OCI-LY1 (cell line): ENCODE measurements around the gene SLC28A3.

Source experiments
- EZH2 ChIP-seq: fragments of 200-600 bp; sonication (generic), shearing (Covaris generic); IDR thresholded peaks from 2 replicates; pipeline ENCODE4 v1.8.0; 2017; ENCODE audit warnings: borderline replicate concordance, mixed run types, mild to moderate bottlenecking, antibody characterized with exemption, low read length, moderate library complexity, mixed read lengths
- TF ChIP-seq, protein P1 (sequence below): fragments of 200-600 bp; sonication (generic), shearing (Covaris generic); IDR thresholded peaks from 2 replicates; pipeline ENCODE4 v1.5.1; 2017; ENCODE audit warnings: mild to moderate bottlenecking, antibody characterized with exemption, low read length, moderate library complexity, mixed read lengths

DNA sequence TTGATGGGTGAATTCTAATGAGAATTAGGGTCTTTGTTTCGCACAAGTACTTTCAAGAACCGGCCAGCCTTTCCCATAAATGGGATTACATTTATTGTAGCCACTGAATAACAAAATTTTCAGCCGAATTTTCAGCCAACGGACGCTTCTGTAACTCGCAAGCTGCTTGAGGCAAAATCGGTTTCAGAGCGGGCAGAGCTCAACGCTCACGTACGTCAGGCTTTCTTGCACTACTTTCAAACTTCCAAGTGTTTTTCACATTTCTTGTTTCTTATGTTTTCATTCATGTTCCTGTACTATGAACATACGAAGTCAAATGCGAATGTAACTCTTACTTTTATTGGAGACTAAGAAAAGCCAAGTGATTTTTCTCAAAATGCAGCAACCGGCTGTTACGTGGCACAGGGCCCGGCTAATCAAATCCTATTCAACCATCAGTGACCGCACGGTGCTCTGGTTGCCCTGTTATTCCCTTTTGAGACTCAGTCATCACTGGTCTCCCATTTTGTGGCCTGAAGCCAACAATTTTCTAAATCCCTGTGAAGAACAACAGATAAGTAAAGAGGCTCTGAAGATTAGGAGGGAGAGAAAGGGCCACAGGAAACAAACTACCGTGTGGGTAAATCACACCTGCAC, 68.5 kb downstream of the SLC28A3 start:
- TF ChIP-seq, protein P1, sequence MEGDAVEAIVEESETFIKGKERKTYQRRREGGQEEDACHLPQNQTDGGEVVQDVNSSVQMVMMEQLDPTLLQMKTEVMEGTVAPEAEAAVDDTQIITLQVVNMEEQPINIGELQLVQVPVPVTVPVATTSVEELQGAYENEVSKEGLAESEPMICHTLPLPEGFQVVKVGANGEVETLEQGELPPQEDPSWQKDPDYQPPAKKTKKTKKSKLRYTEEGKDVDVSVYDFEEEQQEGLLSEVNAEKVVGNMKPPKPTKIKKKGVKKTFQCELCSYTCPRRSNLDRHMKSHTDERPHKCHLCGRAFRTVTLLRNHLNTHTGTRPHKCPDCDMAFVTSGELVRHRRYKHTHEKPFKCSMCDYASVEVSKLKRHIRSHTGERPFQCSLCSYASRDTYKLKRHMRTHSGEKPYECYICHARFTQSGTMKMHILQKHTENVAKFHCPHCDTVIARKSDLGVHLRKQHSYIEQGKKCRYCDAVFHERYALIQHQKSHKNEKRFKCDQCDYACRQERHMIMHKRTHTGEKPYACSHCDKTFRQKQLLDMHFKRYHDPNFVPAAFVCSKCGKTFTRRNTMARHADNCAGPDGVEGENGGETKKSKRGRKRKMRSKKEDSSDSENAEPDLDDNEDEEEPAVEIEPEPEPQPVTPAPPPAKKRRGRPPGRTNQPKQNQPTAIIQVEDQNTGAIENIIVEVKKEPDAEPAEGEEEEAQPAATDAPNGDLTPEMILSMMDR: no peak
- TF ChIP-seq EZH2: no peak
